OCI-LY7 (cell line): ENCODE data around the gene LRRC71. TPM values are rescaled to one million over a fixed set of nuclear protein-coding genes. Genes with fewer than 3 reads are reported as not detected.

ENCODE experiments used
- BruUV-seq: library from RNA; stranded (reverse); fragments of 400-500 nt; replicated peaks from 2 replicates; lab custom pipeline; 2021; lab: Mats Ljungman, UMichigan
- CTCF ChIA-PET: fragments of 300-600 bp; sonication (Branson Sonifier 250); formaldehyde crosslinking; loops from one replicate; lab custom pipeline; 2022; ENCODE audit warnings: antibody characterized with exemption; ENCODE audit not compliant: unreplicated experiment; lab: Charles Lee
- POLR2A ChIA-PET: fragments of 300-600 bp; sonication (Branson Sonifier 250); formaldehyde crosslinking; loops from one replicate; lab custom pipeline; 2022; ENCODE audit warnings: antibody characterized with exemption; lab: Charles Lee
- DNase-seq: peaks from one replicate; pipeline ENCODE4 v3.0.0-alpha.2; 2015; ENCODE audit warnings: low spot score
- H2AFZ ChIP-seq: fragments of 200-600 bp; sonication (generic), shearing (Covaris generic); 2 replicates; pipeline ENCODE4 v1.6.1; 2014; ENCODE audit warnings: mild to moderate bottlenecking, antibody characterized with exemption, low read length, moderate library complexity
- H3K27ac ChIP-seq: fragments of 200-600 bp; sonication (generic); 2 replicates; pipeline ENCODE4 v1.5.1; 2014; ENCODE audit warnings: mixed run types, low read depth, mild to moderate bottlenecking, moderate library complexity, low read length, inconsistent platforms; ENCODE audit not compliant: poor library complexity, severe bottlenecking
- H3K36me3 ChIP-seq: fragments of 200-600 bp; sonication (generic); 2 replicates; pipeline ENCODE4 v1.6.1; 2014; ENCODE audit warnings: mild to moderate bottlenecking, antibody characterized with exemption, low read length, moderate library complexity, mixed read lengths; ENCODE audit not compliant: insufficient read depth
- H3K4me1 ChIP-seq: fragments of 200-600 bp; sonication (generic); 2 replicates; pipeline ENCODE4 v1.5.1; 2014; ENCODE audit warnings: mild to moderate bottlenecking, low read length; ENCODE audit not compliant: insufficient read depth, poor library complexity, severe bottlenecking
- H3K4me2 ChIP-seq: fragments of 200-600 bp; sonication (generic); 2 replicates; pipeline ENCODE4 v1.6.1; 2014; ENCODE audit warnings: mild to moderate bottlenecking, low read length
- H3K4me3 ChIP-seq: fragments of 200-600 bp; sonication (generic); 2 replicates; pipeline ENCODE4 v1.5.1; 2014; ENCODE audit warnings: mild to moderate bottlenecking, low read depth, low read length; ENCODE audit not compliant: poor library complexity, severe bottlenecking
- H3K79me2 ChIP-seq: fragments of 200-600 bp; sonication (generic); 2 replicates; pipeline ENCODE4 v1.6.1; 2016; ENCODE audit warnings: low read depth, mild to moderate bottlenecking, low read length, moderate library complexity, mixed read lengths; ENCODE audit not compliant: insufficient read depth
- H3K9me2 ChIP-seq: fragments of 200-600 bp; sonication (generic); 2 replicates; pipeline ENCODE4 v1.6.1; 2016; ENCODE audit warnings: mild to moderate bottlenecking, low read length, mixed read lengths; ENCODE audit not compliant: insufficient read depth
- H3K9me3 ChIP-seq: fragments of 200-600 bp; sonication (generic); 2 replicates; pipeline ENCODE4 v1.6.1; 2014; ENCODE audit warnings: mild to moderate bottlenecking, mixed run types, low read length, mixed read lengths
- H4K20me1 ChIP-seq: fragments of 200-600 bp; sonication (generic); 2 replicates; pipeline ENCODE4 v1.6.1; 2014; ENCODE audit warnings: mild to moderate bottlenecking, antibody characterized with exemption, low read length, moderate library complexity, mixed read lengths; ENCODE audit not compliant: insufficient read depth
- CTCF ChIP-seq: fragments of 200-600 bp; sonication (generic); conservative IDR thresholded peaks from 2 replicates; pipeline ENCODE4 v1.5.1; 2014; ENCODE audit warnings: mild to moderate bottlenecking, antibody characterized with exemption, low read length, moderate library complexity, mixed read lengths
- EZH2phosphoT487 ChIP-seq: fragments of 200-600 bp; sonication (generic); IDR thresholded peaks from 2 replicates; pipeline ENCODE4 v1.6.1; 2018; ENCODE audit warnings: low read depth, borderline replicate concordance, mild to moderate bottlenecking, mixed run types, antibody characterized with exemption, low read length, moderate library complexity, mixed read lengths
- intact Hi-C: fragments of 100-400 bp; cut with micrococcal nuclease; formaldehyde crosslinking; loops from one replicate; pipeline ENCODE4 v1.10.0; 2022; ENCODE audit not compliant: unreplicated experiment
- total RNA-seq, 2 experiments: library from RNA; depleted of rRNA in 1 of 2; stranded (reverse); fragments of >200 nt in 1 of 2; shearing (Covaris generic) in 1 of 2; gene quantifications; 2 replicates each; pipeline ENCODE4 v1.2.3, GENCODE V29; 2014 to 2022

The LRRC71 gene
- total RNA-seq, 2 experiments from 2014 or later, result not detected

GRCh38 chr1:156881101-156881500 is 39.3 kb upstream of the LRRC71 start:
- ChIA-PET POLR2A (interaction anchor here (0.5 kb wide), 1 partner anchor 9 kb away, joined by 3 read pairs; no protein-coding TSS in a partner anchor), CTCF (no interaction called here)
- DNase-seq, result no peak
- intact Hi-C loops, result no loop called here
- H3K4me1 ChIP-seq, result no peaks in the 10 kb centered on the region
- BruUV-seq, result no TSS peak
- no peaks in the 10 kb centered on the region for H3K9me2 ChIP-seq
- no peaks in the 10 kb centered on the region for H4K20me1 ChIP-seq
- H3K4me3 ChIP-seq, result no peak overlapping the region
- no peak for TF ChIP-seq EZH2phosphoT487
- no peak for TF ChIP-seq CTCF
- no peak overlapping the region for H3K4me2 ChIP-seq
- no peak overlapping the region for H2AFZ ChIP-seq
- H3K9me3 ChIP-seq, result no peaks in the 10 kb centered on the region
- no peaks in the 10 kb centered on the region for H3K36me3 ChIP-seq
- no peaks in the 10 kb centered on the region for H3K79me2 ChIP-seq
- H3K27ac ChIP-seq, result no peak overlapping the region

GRCh38 chr1:156881663-156882062 is 38.8 kb upstream of the LRRC71 start:
- H3K4me1 ChIP-seq, result no peaks in the 10 kb centered on the region
- H3K36me3 ChIP-seq, result no peaks in the 10 kb centered on the region
- intact Hi-C loops, result no loop called here
- no peaks in the 10 kb centered on the region for H4K20me1 ChIP-seq
- CTCF ChIA-PET, result no interaction called here
- no peak overlapping the region for H3K4me3 ChIP-seq
- no peak for TF ChIP-seq EZH2phosphoT487
- no peak for TF ChIP-seq CTCF
- H3K9me3 ChIP-seq, result no peaks in the 10 kb centered on the region
- H3K9me2 ChIP-seq, result no peaks in the 10 kb centered on the region
- no peaks in the 10 kb centered on the region for H3K79me2 ChIP-seq
- POLR2A ChIA-PET, result no interaction called here
- no peak overlapping the region for H2AFZ ChIP-seq
- no TSS peak for BruUV-seq
- DNase-seq, result no peak
- no peak overlapping the region for H3K4me2 ChIP-seq
- H3K27ac ChIP-seq, result no peak overlapping the region

DNA sequence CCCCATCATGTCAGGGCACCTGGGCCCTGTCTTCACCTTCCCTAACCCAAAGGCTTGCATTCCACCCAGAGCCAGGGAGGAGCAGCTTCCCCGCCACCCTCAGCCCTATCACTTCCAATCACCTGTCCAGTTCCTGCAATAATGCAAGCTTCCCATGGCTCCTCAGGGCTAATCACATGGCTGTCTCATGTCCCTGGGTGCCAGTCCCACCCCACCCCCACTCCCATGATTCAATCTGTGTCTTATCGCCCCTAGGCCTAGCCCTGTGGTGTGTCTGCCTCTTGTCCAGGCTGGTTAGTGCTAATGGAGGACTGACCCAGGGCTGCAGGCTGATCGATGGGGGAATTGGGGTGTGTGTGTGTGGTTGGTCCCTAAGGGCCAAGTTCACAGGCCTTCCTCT is 37.9 kb upstream of the LRRC71 start:
- ChIA-PET CTCF (no interaction called here), POLR2A (no interaction called here)
- Histone ChIP-seq H3K79me2 (no peaks in the 10 kb centered on the region), H3K36me3 (no peaks in the 10 kb centered on the region), H4K20me1 (no peaks in the 10 kb centered on the region), H3K4me3 (no peak overlapping the region), H3K27ac (no peak overlapping the region), H3K9me3 (no peaks in the 10 kb centered on the region), H3K9me2 (no peaks in the 10 kb centered on the region), H3K4me1 (no peaks in the 10 kb centered on the region), H2AFZ (no peak overlapping the region), H3K4me2 (no peak overlapping the region)
- no TSS peak for BruUV-seq
- no peak for DNase-seq
- no peak for TF ChIP-seq EZH2phosphoT487
- intact Hi-C loops, result no loop called here
